ENCODE data around the gene ZC3H12A.

Gene ZC3H12A

GRCh38 chr1:37478890-37479254 lies 4.5 kb downstream of the ZC3H12A start:
- no peak for ATAC-seq
- TF ChIP-seq TOX (CRISPR knock-in tag; IDR thresholded peaks at IDR 0.05; ENCODE audit: borderline replicate concordance) (no peak), PPARA (CRISPR knock-in tag; IDR thresholded peaks at IDR 0.05; ENCODE audit: borderline replicate concordance) (no peak), GLIS3 (CRISPR knock-in tag; IDR thresholded peaks at IDR 0.05) (no peak), ZNF8 (CRISPR knock-in tag; IDR thresholded peaks at IDR 0.05) (no peak), ZFP3 (CRISPR knock-in tag; IDR thresholded peaks at IDR 0.05) (no peak), ISL1 (CRISPR knock-in tag; IDR thresholded peaks at IDR 0.05) (no peak), PATZ1 (CRISPR knock-in tag; IDR thresholded peaks at IDR 0.05; ENCODE audit: borderline replicate concordance) (no peak), CSRNP3 (CRISPR knock-in tag; IDR thresholded peaks at IDR 0.05) (no peak), BACH2 (CRISPR knock-in tag; IDR thresholded peaks at IDR 0.05; ENCODE audit: borderline replicate concordance) (no peak), OSR1 (CRISPR knock-in tag; IDR thresholded peaks at IDR 0.05) (no peak), ZNF565 (CRISPR knock-in tag; conservative IDR thresholded peaks at IDR 0.05; ENCODE audit: low read depth) (no peak), RARB (CRISPR knock-in tag; IDR thresholded peaks at IDR 0.05) (no peak)

- TF ChIP-seq PPARA (CRISPR knock-in tag; IDR thresholded peaks at IDR 0.05; ENCODE audit: borderline replicate concordance) = no peak
- TF ChIP-seq TOX (CRISPR knock-in tag; IDR thresholded peaks at IDR 0.05; ENCODE audit: borderline replicate concordance) = no peak
- no peak for TF ChIP-seq RARB (CRISPR knock-in tag; IDR thresholded peaks at IDR 0.05)
- TF ChIP-seq GLIS3 (CRISPR knock-in tag; IDR thresholded peaks at IDR 0.05) = no peak
- no peak for TF ChIP-seq OSR1 (CRISPR knock-in tag; IDR thresholded peaks at IDR 0.05)
- no peak for TF ChIP-seq BACH2 (CRISPR knock-in tag; IDR thresholded peaks at IDR 0.05; ENCODE audit: borderline replicate concordance)
- TF ChIP-seq POU6F1 (CRISPR knock-in tag; IDR thresholded peaks at IDR 0.05; ENCODE audit: borderline replicate concordance, low read depth) = no peak
- TF ChIP-seq CSRNP3 (CRISPR knock-in tag; IDR thresholded peaks at IDR 0.05) = no peak
- no peak for TF ChIP-seq CSDC2 (CRISPR knock-in tag; IDR thresholded peaks at IDR 0.05)
- TF ChIP-seq ZNF70 (CRISPR knock-in tag; IDR thresholded peaks at IDR 0.05) = no peak
- TF ChIP-seq ESRRG (CRISPR knock-in tag; IDR thresholded peaks at IDR 0.05) = no peak
- no peak for TF ChIP-seq ZNF8 (CRISPR knock-in tag; IDR thresholded peaks at IDR 0.05)
- no peak for TF ChIP-seq TSHZ2 (CRISPR knock-in tag; IDR thresholded peaks at IDR 0.05)
- no peak for TF ChIP-seq ZNF565 (CRISPR knock-in tag; conservative IDR thresholded peaks at IDR 0.05; ENCODE audit: low read depth)
- no peak for TF ChIP-seq ZFP3 (CRISPR knock-in tag; IDR thresholded peaks at IDR 0.05)
- TF ChIP-seq ISL1 (CRISPR knock-in tag; IDR thresholded peaks at IDR 0.05) = no peak
- no peak for TF ChIP-seq ZFP30 (CRISPR knock-in tag; IDR thresholded peaks at IDR 0.05)
- TF ChIP-seq ZC3H10 (CRISPR knock-in tag; IDR thresholded peaks at IDR 0.05) = no peak
- no peak for TF ChIP-seq CREB5 (CRISPR knock-in tag; IDR thresholded peaks at IDR 0.05; ENCODE audit: low read depth)
- ATAC-seq = peak; percentile 19
These were observed 5.1 kb downstream of the ZC3H12A start for GRCh38 chr1:37479255-37480124.
